ENCODE measurements around the gene MALT1.

DNA sequence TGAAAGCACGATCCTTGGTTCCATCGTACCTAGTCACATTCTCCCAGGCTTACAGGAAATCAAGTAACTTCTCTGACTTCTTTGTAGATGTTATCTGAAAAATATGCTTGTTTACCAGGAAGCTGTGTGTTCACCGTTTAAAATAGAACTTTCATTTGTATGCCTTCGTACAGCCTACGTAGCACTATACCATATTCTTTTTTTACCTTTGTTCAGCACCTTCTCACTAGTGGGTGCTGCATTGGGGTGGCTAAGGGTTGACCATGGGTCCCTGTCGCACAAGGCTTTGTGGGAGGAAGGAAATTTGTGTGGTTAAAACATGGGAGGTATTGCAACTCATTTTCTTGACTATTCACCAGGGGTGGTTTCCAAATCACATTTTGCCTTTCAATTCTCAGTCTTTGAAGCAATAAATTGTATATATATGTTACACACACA, 16.6 kb downstream of the MALT1 start:
- TF ChIP-seq POLR2AphosphoS5 (IDR thresholded peaks at IDR 0.05), result no peak
- TF ChIP-seq, protein P1, sequence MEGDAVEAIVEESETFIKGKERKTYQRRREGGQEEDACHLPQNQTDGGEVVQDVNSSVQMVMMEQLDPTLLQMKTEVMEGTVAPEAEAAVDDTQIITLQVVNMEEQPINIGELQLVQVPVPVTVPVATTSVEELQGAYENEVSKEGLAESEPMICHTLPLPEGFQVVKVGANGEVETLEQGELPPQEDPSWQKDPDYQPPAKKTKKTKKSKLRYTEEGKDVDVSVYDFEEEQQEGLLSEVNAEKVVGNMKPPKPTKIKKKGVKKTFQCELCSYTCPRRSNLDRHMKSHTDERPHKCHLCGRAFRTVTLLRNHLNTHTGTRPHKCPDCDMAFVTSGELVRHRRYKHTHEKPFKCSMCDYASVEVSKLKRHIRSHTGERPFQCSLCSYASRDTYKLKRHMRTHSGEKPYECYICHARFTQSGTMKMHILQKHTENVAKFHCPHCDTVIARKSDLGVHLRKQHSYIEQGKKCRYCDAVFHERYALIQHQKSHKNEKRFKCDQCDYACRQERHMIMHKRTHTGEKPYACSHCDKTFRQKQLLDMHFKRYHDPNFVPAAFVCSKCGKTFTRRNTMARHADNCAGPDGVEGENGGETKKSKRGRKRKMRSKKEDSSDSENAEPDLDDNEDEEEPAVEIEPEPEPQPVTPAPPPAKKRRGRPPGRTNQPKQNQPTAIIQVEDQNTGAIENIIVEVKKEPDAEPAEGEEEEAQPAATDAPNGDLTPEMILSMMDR (IDR thresholded peaks at IDR 0.05), result no peak

Data from esophagus muscularis mucosa (tissue), 3 donors.